ENCODE results near the gene NR6A1.

GRCh38 chr9:124469011-124469832, 301.9 kb downstream of the NR6A1 start:
- TF ChIP-seq CTCF (conservative IDR thresholded peaks at IDR 0.05; ENCODE audit: low read length) = no peak
- TF ChIP-seq EZH2phosphoT487 (IDR thresholded peaks at IDR 0.05; ENCODE audit: borderline replicate concordance) = no peak

Data from Loucy (cell line).